ENCODE measurements around the gene RPS15. TPM values are rescaled to one million over a fixed set of nuclear protein-coding genes. Genes with fewer than 3 reads are reported as not detected.

The RPS15 gene
- total RNA-seq, 1 donor from 2014 or later = 1,014 TPM

DNA sequence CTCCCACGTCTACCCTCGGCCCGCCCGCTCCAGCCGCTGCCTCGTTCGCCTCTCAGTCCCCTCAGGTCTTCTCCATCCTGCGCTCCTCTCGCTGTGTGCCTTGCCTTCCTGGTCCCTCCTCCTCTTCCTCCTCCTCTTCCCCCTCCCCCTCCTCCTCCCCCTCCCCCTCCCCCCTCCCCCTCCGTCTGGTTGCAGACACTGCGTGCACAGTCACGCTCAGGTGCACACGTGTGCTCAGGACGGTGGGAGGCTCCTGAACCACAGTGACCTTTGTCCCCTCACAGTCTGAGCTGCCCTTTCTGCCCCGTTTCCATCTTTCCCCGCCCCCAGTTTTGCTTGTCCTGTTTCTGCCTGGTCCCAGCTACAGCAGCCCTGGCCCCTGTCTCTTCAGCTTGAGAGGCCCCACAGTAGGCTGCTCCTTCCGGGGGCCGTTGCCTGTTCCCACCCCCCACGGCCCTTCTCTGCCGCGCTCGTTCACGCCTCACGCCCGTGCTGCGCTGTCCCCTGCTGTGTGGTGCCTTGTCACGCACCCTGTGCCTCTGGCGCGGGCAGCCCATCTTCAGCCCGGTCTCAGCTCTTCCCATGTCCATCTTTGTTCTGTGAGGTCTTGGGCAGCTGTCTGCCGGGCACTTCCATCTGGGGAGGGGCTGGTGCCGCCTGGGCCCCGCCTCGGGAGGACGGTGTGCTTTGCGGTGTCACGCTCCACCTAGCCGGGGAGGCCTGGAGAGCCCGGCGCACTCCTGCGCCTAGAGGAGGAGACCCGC lies 13.8 kb upstream of the RPS15 start:
- Mint-ChIP-seq H3K27me3 (ENCODE audit: low read depth) (no peaks in the 10 kb centered on the region), H3K4me3 (no peak overlapping the region), H3K4me1 (peaks cover 6% of the 10 kb centered on the region), H3K36me3 (peaks cover 21% of the 10 kb centered on the region), H3K9me3 (no peaks in the 10 kb centered on the region), H3K27ac (no peak overlapping the region)
- TF ChIP-seq CTCF (IDR thresholded peaks at IDR 0.05; ENCODE audit: unreplicated experiment) = no peak
- no peak for DNase-seq (ENCODE audit: low spot score in 2 of 2, unreplicated experiment in 2 of 2)

DNA sequence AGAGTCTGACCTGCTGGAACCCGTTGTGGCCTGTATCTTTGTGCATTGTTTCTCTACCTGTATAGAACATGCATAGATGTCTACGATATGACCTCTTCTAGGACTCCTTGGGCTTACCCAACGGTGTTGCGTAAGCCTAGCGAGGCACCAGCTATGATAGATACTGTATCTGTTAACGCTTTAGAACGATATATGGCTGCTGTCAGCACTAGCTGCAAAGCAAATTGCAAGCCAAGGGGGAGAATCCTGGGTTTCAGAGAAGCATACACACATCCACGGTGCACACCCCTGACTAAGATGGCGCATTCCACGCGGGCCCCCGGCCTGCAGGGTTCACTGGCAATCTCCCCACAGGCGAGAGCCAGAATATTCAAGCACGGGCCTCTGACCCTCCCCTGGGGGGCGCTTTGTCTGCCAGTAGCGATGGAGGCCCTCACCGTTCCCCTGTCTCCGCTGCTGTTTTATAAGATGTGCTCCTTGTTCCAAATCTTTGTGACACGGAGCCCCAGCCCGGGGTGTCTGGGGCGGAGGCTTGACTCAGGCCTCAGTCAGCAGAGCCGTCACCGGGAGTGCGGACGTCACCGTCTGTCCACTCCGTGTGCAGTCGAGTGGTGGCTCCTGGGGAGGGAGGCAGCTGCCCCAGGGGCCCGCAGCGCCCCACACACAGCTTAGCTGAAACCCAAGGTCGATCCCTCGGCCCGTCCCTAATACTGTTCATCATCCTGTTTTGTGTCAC lies 12.9 kb upstream of the RPS15 start:
- H3K27ac Mint-ChIP-seq = peak overlapping the region; percentile 66

DNA sequence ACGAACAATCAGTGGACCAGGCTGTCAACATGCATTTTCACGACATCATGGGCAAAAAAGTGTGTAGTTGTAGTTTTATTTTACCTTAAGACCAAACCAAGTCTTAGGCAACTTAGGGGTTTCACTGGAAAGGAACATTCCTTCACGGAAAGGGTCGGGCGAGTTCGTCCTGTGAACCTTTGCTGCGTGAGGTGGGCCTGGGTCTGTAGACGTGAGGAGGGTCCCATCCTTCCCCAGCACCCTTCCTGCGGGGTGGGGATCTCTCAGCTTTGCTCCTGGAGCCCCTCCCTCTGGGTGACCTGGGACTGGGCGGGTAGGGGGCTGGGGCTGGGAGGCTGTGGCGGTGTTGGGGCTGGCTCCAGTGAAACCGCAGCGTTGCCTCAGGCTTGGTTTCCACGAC lies 12.3 kb upstream of the RPS15 start:
- Mint-ChIP-seq H3K4me1 (peaks cover 6% of the 10 kb centered on the region), H3K9me3 (no peaks in the 10 kb centered on the region), H3K27ac (no peak overlapping the region), H3K4me3 (no peak overlapping the region), H3K27me3 (ENCODE audit: low read depth) (no peaks in the 10 kb centered on the region), H3K36me3 (peaks cover 14% of the 10 kb centered on the region)
- TF ChIP-seq CTCF (IDR thresholded peaks at IDR 0.05; ENCODE audit: unreplicated experiment) = no peak
- no peak for DNase-seq (ENCODE audit: low spot score in 2 of 2, unreplicated experiment in 2 of 2)

More for the DNA sequence above, 12.9 kb upstream of the RPS15 start:
- TF ChIP-seq CTCF (IDR thresholded peaks at IDR 0.05; ENCODE audit: unreplicated experiment) = no peak
- peaks cover 17% of the 10 kb centered on the region for H3K36me3 Mint-ChIP-seq
- no peaks in the 10 kb centered on the region for H3K27me3 Mint-ChIP-seq (ENCODE audit: low read depth)
- H3K4me3 Mint-ChIP-seq = no peak overlapping the region
- peaks cover 6% of the 10 kb centered on the region for H3K4me1 Mint-ChIP-seq
- DNase-seq (ENCODE audit: low spot score in 2 of 2, unreplicated experiment in 2 of 2) = no peak
- H3K9me3 Mint-ChIP-seq = no peaks in the 10 kb centered on the region

GRCh38 chr19:1426736-1427135 lies 11.5 kb upstream of the RPS15 start:
- Mint-ChIP-seq H3K9me3 (no peaks in the 10 kb centered on the region), H3K4me1 (peaks cover 6% of the 10 kb centered on the region), H3K36me3 (peaks cover 13% of the 10 kb centered on the region), H3K4me3 (no peak overlapping the region), H3K27me3 (ENCODE audit: low read depth) (no peaks in the 10 kb centered on the region), H3K27ac (no peak overlapping the region)
- no peak for TF ChIP-seq CTCF (IDR thresholded peaks at IDR 0.05; ENCODE audit: unreplicated experiment)
- DNase-seq (ENCODE audit: low spot score in 2 of 2, unreplicated experiment in 2 of 2) = no peak

DNA sequence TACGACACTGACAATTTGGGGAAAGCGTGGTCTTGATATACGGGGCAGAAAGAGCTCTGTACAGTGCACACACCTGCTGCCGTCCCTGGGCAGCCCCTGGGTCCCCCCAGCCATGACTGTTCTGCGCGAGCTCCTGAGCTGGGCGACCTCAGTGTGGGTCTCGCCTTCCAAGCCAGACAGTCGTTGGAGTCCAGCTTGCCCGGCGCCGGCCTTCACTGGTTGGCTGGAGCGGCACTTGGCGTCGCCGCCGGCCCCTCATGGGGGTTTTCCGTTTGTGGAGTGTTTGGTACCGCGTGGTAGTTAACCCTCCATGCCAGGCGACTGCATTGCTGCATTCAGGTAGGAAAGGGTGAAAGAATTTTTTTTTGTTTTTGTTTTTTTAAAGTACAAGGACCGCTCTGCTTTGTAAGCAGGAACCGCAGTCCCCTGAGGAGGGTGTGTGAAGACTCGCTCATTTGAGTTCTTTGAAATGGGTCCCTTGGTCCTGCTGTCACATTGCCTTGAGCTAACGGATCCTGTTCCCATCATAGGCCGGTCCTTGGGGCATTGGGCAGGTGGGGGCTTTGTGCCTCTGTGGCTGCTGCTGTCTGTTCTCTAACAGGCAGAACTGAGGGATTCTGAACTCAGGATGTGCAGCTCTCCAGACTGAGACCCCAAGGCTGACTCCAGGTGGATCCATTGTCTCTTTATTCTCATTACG lies 10.8 kb upstream of the RPS15 start:
- peaks cover 6% of the 10 kb centered on the region for H3K4me1 Mint-ChIP-seq
- no peak for TF ChIP-seq CTCF (IDR thresholded peaks at IDR 0.05; ENCODE audit: unreplicated experiment)
- no peak for DNase-seq (ENCODE audit: low spot score in 2 of 2, unreplicated experiment in 2 of 2)
- no peak overlapping the region for H3K4me3 Mint-ChIP-seq
- H3K36me3 Mint-ChIP-seq = peaks cover 13% of the 10 kb centered on the region
- no peak overlapping the region for H3K27ac Mint-ChIP-seq
- H3K9me3 Mint-ChIP-seq = no peaks in the 10 kb centered on the region
- no peaks in the 10 kb centered on the region for H3K27me3 Mint-ChIP-seq (ENCODE audit: low read depth)

All from mesothelial cell of epicardium (in vitro differentiated cells).